ENCODE results near the gene SCARB1.
"Not testable (repeated sequence)": the region's sequence is repeated elsewhere in the genome, so short reads cannot be mapped to it uniquely, and the experiment has no call there.

DNA sequence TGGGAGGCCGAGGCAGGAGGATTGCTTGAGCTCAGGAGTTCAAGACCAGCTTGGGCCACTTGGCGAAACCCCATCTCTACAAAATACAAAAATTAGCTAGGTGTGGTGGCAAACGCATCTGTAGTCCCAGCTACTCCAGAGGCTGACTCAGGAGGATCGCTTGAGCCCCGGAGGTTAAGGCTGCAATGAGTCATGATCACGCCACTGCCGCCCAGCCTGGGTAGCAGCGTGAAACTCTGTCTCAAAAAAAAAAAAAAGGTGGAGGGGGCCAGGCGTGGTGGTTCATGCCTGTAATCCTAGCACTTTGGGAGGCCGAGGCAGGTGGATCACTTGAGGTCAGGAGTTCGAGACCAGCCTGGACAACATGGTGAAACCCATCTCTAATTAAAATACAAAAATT is 16.7 kb upstream of the SCARB1 start:
- TF ChIP-seq, protein P1, sequence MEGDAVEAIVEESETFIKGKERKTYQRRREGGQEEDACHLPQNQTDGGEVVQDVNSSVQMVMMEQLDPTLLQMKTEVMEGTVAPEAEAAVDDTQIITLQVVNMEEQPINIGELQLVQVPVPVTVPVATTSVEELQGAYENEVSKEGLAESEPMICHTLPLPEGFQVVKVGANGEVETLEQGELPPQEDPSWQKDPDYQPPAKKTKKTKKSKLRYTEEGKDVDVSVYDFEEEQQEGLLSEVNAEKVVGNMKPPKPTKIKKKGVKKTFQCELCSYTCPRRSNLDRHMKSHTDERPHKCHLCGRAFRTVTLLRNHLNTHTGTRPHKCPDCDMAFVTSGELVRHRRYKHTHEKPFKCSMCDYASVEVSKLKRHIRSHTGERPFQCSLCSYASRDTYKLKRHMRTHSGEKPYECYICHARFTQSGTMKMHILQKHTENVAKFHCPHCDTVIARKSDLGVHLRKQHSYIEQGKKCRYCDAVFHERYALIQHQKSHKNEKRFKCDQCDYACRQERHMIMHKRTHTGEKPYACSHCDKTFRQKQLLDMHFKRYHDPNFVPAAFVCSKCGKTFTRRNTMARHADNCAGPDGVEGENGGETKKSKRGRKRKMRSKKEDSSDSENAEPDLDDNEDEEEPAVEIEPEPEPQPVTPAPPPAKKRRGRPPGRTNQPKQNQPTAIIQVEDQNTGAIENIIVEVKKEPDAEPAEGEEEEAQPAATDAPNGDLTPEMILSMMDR (IDR thresholded peaks at IDR 0.05) = not testable (repeated sequence)
- not testable (repeated sequence) for TF ChIP-seq POLR2AphosphoS5 (IDR thresholded peaks at IDR 0.05; ENCODE audit: low read depth, low read length); REST (IDR thresholded peaks at IDR 0.05; ENCODE audit: insufficient read depth in 1 of 2, low read depth in 2 of 2, low read length in 1 of 2); TCF7L2 (IDR thresholded peaks at IDR 0.05; ENCODE audit: low read depth, low read length)

Data from Panc1 (cell line).